ENCODE measurements around the gene CCDC146. TPM values are rescaled to one million over a fixed set of nuclear protein-coding genes. Genes with fewer than 3 reads are reported as not detected.

Gene CCDC146
- total RNA-seq, 1 experiment from 2014 or later, result 1.4 TPM

GRCh38 chr7:77339726-77340125, 217.3 kb downstream of the CCDC146 start:
- no peaks in the 10 kb centered on the region for H3K9me3 Mint-ChIP-seq (ENCODE audit: unreplicated experiment)

More at GRCh38 chr7:77339726-77340125, 217.3 kb downstream of the CCDC146 start:
- H3K4me1 Mint-ChIP-seq (ENCODE audit: low read depth, unreplicated experiment), result peaks cover 21% of the 10 kb centered on the region
- Histone ChIP-seq H3K4me3 (ENCODE audit: low read depth, low read length) (no peak overlapping the region), H3K9me3 (no peaks in the 10 kb centered on the region), H3K36me3 (ENCODE audit: control insufficient read depth, insufficient read depth, low read length) (no peaks in the 10 kb centered on the region), H3K27me3 (replicated peaks; ENCODE audit: control insufficient read depth, insufficient read depth, low read length) (no peaks in the 10 kb centered on the region), H3K4me1 (peaks cover 24% of the 10 kb centered on the region)
- intact Hi-C loops (cut with micrococcal nuclease; ENCODE audit: unreplicated experiment), result loop anchor here (1.0 kb wide), 1 partner anchor 120 kb away; no protein-coding TSS in a partner anchor
- no peak for DNase-seq
- CTCF ChIA-PET, result no interaction called here
- BruUV-seq (replicated peaks), result no TSS peak
- H3K27ac Mint-ChIP-seq (ENCODE audit: unreplicated experiment), result peak overlapping the region; percentile 74
- H3K4me3 Mint-ChIP-seq (ENCODE audit: unreplicated experiment), result peak overlapping the region; percentile 16
- no peaks in the 10 kb centered on the region for H3K27me3 Mint-ChIP-seq (ENCODE audit: insufficient read depth, unreplicated experiment)
- POLR2A ChIA-PET, result no interaction called here
- TF ChIP-seq, protein P1, sequence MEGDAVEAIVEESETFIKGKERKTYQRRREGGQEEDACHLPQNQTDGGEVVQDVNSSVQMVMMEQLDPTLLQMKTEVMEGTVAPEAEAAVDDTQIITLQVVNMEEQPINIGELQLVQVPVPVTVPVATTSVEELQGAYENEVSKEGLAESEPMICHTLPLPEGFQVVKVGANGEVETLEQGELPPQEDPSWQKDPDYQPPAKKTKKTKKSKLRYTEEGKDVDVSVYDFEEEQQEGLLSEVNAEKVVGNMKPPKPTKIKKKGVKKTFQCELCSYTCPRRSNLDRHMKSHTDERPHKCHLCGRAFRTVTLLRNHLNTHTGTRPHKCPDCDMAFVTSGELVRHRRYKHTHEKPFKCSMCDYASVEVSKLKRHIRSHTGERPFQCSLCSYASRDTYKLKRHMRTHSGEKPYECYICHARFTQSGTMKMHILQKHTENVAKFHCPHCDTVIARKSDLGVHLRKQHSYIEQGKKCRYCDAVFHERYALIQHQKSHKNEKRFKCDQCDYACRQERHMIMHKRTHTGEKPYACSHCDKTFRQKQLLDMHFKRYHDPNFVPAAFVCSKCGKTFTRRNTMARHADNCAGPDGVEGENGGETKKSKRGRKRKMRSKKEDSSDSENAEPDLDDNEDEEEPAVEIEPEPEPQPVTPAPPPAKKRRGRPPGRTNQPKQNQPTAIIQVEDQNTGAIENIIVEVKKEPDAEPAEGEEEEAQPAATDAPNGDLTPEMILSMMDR (IDR thresholded peaks at IDR 0.05; ENCODE audit: insufficient read depth in 1 of 2, low read depth in 1 of 2, low read length in 1 of 2, severe bottlenecking in 1 of 2, unreplicated experiment in 1 of 2), result no peak
- peaks cover 10% of the 10 kb centered on the region for H3K36me3 Mint-ChIP-seq (ENCODE audit: insufficient read depth, unreplicated experiment)

Other genes with a start within 250 kb of the CCDC146 start
- not detected in 2 replicates for gene SPDYE17, start 90.3 kb upstream of the CCDC146 start, total RNA-seq (2022)
- gene SPDYE18, start 60.1 kb upstream of the CCDC146 start, total RNA-seq (2022), result 0.35 and 0.66 TPM in 2 replicates
- gene FGL2, start 77.2 kb downstream of the CCDC146 start, total RNA-seq (2022), result not detected in 2 replicates

Data from Caco-2 (cell line).